ENCODE data around the gene PACC1. TPM values are rescaled to one million over a fixed set of nuclear protein-coding genes. Genes with fewer than 3 reads are reported as not detected.

Gene PACC1

DNA sequence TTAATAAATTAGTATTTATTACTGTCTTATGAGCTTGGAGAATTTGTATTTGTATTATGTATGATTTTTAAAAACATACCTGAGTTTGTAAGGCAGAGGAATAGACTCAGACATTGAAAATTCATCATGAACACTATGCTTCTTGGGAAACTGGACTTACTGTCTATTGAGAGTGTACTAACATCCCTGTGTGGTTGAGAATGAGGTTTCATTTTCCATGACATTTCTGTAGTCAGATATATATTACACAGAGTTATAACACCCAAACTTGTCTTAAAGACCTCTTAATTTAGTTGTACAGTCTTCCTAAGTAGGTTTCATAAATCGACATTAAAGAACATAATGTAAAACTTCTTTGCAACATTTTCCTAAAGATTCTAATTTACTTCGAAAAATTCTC is 99.5 kb downstream of the PACC1 start:
- H3K4me2 ChIP-seq (ENCODE audit: low read length): no peak overlapping the region
- no peak overlapping the region for H4K8ac ChIP-seq (ENCODE audit: low read depth, low read length)
- H3K4ac ChIP-seq (ENCODE audit: low read depth, low read length): no peak overlapping the region
- H4K5ac ChIP-seq (ENCODE audit: low read length): no peak overlapping the region
- no peak overlapping the region for H3K27ac ChIP-seq (ENCODE audit: low read depth, low read length)
- H2BK5ac ChIP-seq (ENCODE audit: low read length): no peak overlapping the region
- no peak for DNase-seq
- H3K36me3 ChIP-seq (ENCODE audit: control insufficient read depth, insufficient read depth, low read length): no peaks in the 10 kb centered on the region
- H3K4me1 ChIP-seq (ENCODE audit: control insufficient read depth, low read depth, low read length): peaks cover 10% of the 10 kb centered on the region
- no peak overlapping the region for H3K56ac ChIP-seq (ENCODE audit: low read length)
- H3K18ac ChIP-seq (ENCODE audit: low read length): no peak overlapping the region
- H2BK120ac ChIP-seq (ENCODE audit: low read depth, low read length): no peak overlapping the region
- no CpG with 5 or more reads among the region's 2 CpGs for WGBS (ENCODE audit: extremely low coverage, insufficient coverage, low lambda C conversion rate)
- no peak overlapping the region for H3K9ac ChIP-seq (ENCODE audit: low read length)
- H2AK5ac ChIP-seq (ENCODE audit: low read length): no peak overlapping the region
- H2BK15ac ChIP-seq (replicated peaks; ENCODE audit: low read depth): no peak overlapping the region
- H3K27me3 ChIP-seq (ENCODE audit: insufficient read depth, low read length, poor library complexity): no peaks in the 10 kb centered on the region
- no peak overlapping the region for H3K23ac ChIP-seq (ENCODE audit: low read length)
- H3K79me2 ChIP-seq (ENCODE audit: control insufficient read depth, insufficient read depth, low read length): peaks cover 4% of the 10 kb centered on the region
- peaks cover 3% of the 10 kb centered on the region for H3K79me1 ChIP-seq (ENCODE audit: low read length)
- H3K4me3 ChIP-seq (ENCODE audit: low read length): no peak overlapping the region

Small RNAs within 50 kb of the gene (small RNA-seq; reads per million reads assigned to genes)
- not detected for gene SNORA16B (ENCODE audit: insufficient read depth)

Data from mesendoderm (in vitro differentiated cells).